IMR-90 (cell line): ENCODE measurements around the gene AMFR. TPM values are rescaled to one million over a fixed set of nuclear protein-coding genes. Genes with fewer than 3 reads are reported as not detected.

ENCODE experiments used
- ATAC-seq: fragments of 200-7000 bp; cut with Tn5 transposase; 2 replicates; pipeline ENCODE4 v1.9.1; 2020; ENCODE audit warnings: low read depth, mild to moderate bottlenecking, moderate library complexity
- BruUV-seq: library from RNA; stranded (reverse); fragments of 400-500 nt; replicated peaks from 2 replicates; lab custom pipeline; 2021; lab: Mats Ljungman, UMichigan
- CTCF ChIA-PET: fragments of 300-600 bp; formaldehyde crosslinking; extraction: SDS; loops from one replicate; lab custom pipeline; 2021; ENCODE audit warnings: antibody characterized with exemption; lab: Yijun Ruan, JAX
- POLR2A ChIA-PET: fragments of 300-600 bp; sonication (Branson Sonifier 250); formaldehyde crosslinking; loops from one replicate; lab custom pipeline; 2022; ENCODE audit warnings: antibody characterized with exemption; ENCODE audit not compliant: unreplicated experiment; lab: Charles Lee
- DNase-seq: peaks from one replicate; pipeline ENCODE4 v3.0.0; 2013
- H2AFZ ChIP-seq: replicated peaks from 2 replicates; pipeline ENCODE3; 2013; ENCODE audit warnings: low read length, mild to moderate bottlenecking; ENCODE audit not compliant: poor library complexity
- H2AK5ac ChIP-seq: 2 replicates; pipeline ENCODE4 v1.6.1; 2013; ENCODE audit warnings: low read depth, low read length, inconsistent platforms
- H2AK9ac ChIP-seq: replicated peaks from 2 replicates; pipeline ENCODE3; 2013; ENCODE audit warnings: mild to moderate bottlenecking, low read depth, low read length, moderate library complexity; ENCODE audit not compliant: poor library complexity
- H2BK120ac ChIP-seq: 2 replicates; pipeline ENCODE4 v1.6.1; 2013; ENCODE audit warnings: low read depth, low read length, inconsistent platforms
- H2BK15ac ChIP-seq: 3 replicates; pipeline ENCODE4 v1.6.1; 2013; ENCODE audit warnings: low read depth, low read length, inconsistent platforms
- H2BK20ac ChIP-seq: 2 replicates; pipeline ENCODE4 v1.6.1; 2013; ENCODE audit warnings: low read depth, mild to moderate bottlenecking, inconsistent platforms, low read length, moderate library complexity
- H2BK5ac ChIP-seq: 2 replicates; pipeline ENCODE4 v1.6.1; 2013; ENCODE audit warnings: mild to moderate bottlenecking, low read depth, low read length, inconsistent platforms; ENCODE audit not compliant: poor library complexity, severe bottlenecking
- H3K14ac ChIP-seq: replicated peaks from 2 replicates; pipeline ENCODE4 v1.6.1; 2013; ENCODE audit warnings: low read depth, low read length, inconsistent platforms
- H3K18ac ChIP-seq: 2 replicates; pipeline ENCODE4 v1.6.1; 2013; ENCODE audit warnings: low read depth, low read length, control low read depth
- H3K23ac ChIP-seq: 2 replicates; pipeline ENCODE4 v1.6.1; 2013; ENCODE audit warnings: low read depth, low read length, inconsistent platforms
- H3K27ac ChIP-seq: 2 replicates; pipeline ENCODE4 v1.5.1; 2013; ENCODE audit warnings: mild to moderate bottlenecking, control low read depth, low read length; ENCODE audit not compliant: insufficient read depth
- H3K27me3 ChIP-seq: 2 replicates; pipeline ENCODE4 v1.6.1; 2013; ENCODE audit warnings: low read length; ENCODE audit not compliant: control insufficient read depth, insufficient read depth
- H3K36me3 ChIP-seq: 2 replicates; pipeline ENCODE4 v1.6.1; 2013; ENCODE audit warnings: low read length, mixed read lengths; ENCODE audit not compliant: control insufficient read depth, insufficient read depth
- H3K4ac ChIP-seq: 2 replicates; pipeline ENCODE4 v1.6.1; 2013; ENCODE audit warnings: low read depth, low read length, inconsistent platforms
- H3K4me1 ChIP-seq: 2 replicates; pipeline ENCODE4 v1.6.1; 2013; ENCODE audit warnings: low read length, mixed read lengths; ENCODE audit not compliant: control insufficient read depth, insufficient read depth
- H3K4me2 ChIP-seq: 2 replicates; pipeline ENCODE4 v1.6.1; 2013; ENCODE audit warnings: low read depth, mild to moderate bottlenecking, control low read depth, low read length, moderate library complexity
- H3K4me3 ChIP-seq: 2 replicates; pipeline ENCODE4 v1.5.1; 2013; ENCODE audit warnings: low read depth, mild to moderate bottlenecking, control low read depth, low read length, moderate library complexity; ENCODE audit not compliant: insufficient read depth
- H3K56ac ChIP-seq: 2 replicates; pipeline ENCODE4 v1.6.1; 2013; ENCODE audit warnings: low read length, inconsistent platforms; ENCODE audit not compliant: insufficient read depth; ENCODE audit errors: extremely low read depth
- H3K79me1 ChIP-seq, 2 experiments: 2 replicates each; pipeline ENCODE4 v1.6.1; 2013; ENCODE audit warnings: low read length in 2 of 2, inconsistent platforms in 1 of 2, low read depth in 1 of 2
- H3K9ac ChIP-seq: 2 replicates; pipeline ENCODE4 v1.6.1; 2013; ENCODE audit warnings: low read depth, low read length, control low read depth
- H3K9me1 ChIP-seq: 2 replicates; pipeline ENCODE4 v1.6.1; 2013; ENCODE audit warnings: low read length, inconsistent platforms; ENCODE audit not compliant: insufficient read depth
- H3K9me3 ChIP-seq: 2 replicates; pipeline ENCODE4 v1.6.1; 2013; ENCODE audit warnings: low read length; ENCODE audit not compliant: control insufficient read depth, insufficient read depth
- H4K20me1 ChIP-seq: 2 replicates; pipeline ENCODE4 v1.6.1; 2013; ENCODE audit warnings: low read length, inconsistent platforms; ENCODE audit not compliant: insufficient read depth
- H4K5ac ChIP-seq: 2 replicates; pipeline ENCODE4 v1.6.1; 2013; ENCODE audit warnings: mild to moderate bottlenecking, low read depth, low read length, control low read depth
- H4K8ac ChIP-seq, 2 experiments: 2 replicates each; pipeline ENCODE4 v1.6.1; 2013; ENCODE audit warnings: low read depth in 2 of 2, low read length in 2 of 2, control low read depth in 1 of 2, inconsistent platforms in 1 of 2
- H4K91ac ChIP-seq: 2 replicates; pipeline ENCODE4 v1.6.1; 2013; ENCODE audit warnings: low read depth, low read length, inconsistent platforms; ENCODE audit not compliant: insufficient read depth
- MAFK ChIP-seq: IDR thresholded peaks from 2 replicates; pipeline ENCODE4 v1.6.1; 2012; ENCODE audit warnings: low read depth, low read length, improper control_type of control experiment
- MXI1 ChIP-seq: IDR thresholded peaks from 2 replicates; pipeline ENCODE4 v1.6.1; 2012; ENCODE audit warnings: low read depth, mild to moderate bottlenecking, low read length, moderate library complexity, borderline replicate concordance
- NFE2L2 ChIP-seq: fragments of 150-350 bp; IDR thresholded peaks from 2 replicates; pipeline ENCODE4 v1.6.1; 2016; ENCODE audit warnings: low read depth, mild to moderate bottlenecking, low read length
- RAD21 ChIP-seq: IDR thresholded peaks from 2 replicates; pipeline ENCODE4 v1.6.1; 2012; ENCODE audit warnings: low read length, improper control_type of control experiment
- RCOR1 ChIP-seq: IDR thresholded peaks from 2 replicates; pipeline ENCODE4 v1.6.1; 2012; ENCODE audit warnings: mild to moderate bottlenecking, low read length, improper control_type of control experiment; ENCODE audit not compliant: insufficient replicate concordance
- WGBS, 2 experiments: methylation state at CpG; one replicate each; pipeline versions ENCODE4 v1.1.5 to v1.1.7; 2013; ENCODE audit warnings: missing lambda C conversion rate in 2 of 2; ENCODE audit not compliant: insufficient read length in 1 of 2; ENCODE audit errors: extremely low coverage in 2 of 2; 5-methylcytosine and 5-hydroxymethylcytosine counted together
- dilution Hi-C: fragments of 300-500 bp; cut with HindIII; formaldehyde crosslinking; loops from one replicate; pipeline ENCODE4 v1.14.3; 2018; ENCODE audit warnings: low sequenced_read_pairs; ENCODE audit not compliant: unreplicated experiment
- in situ Hi-C: fragments of 300-500 bp; cut with MboI; formaldehyde crosslinking; loops from 3 replicates; pipeline ENCODE4 v1.14.3; 2019; ENCODE audit warnings: low sequenced_read_pairs, inconsistent platforms, mixed read lengths
- intact Hi-C: fragments of 100-400 bp; cut with micrococcal nuclease; formaldehyde crosslinking; loops from 2 replicates; pipeline ENCODE4 v1.10.0; 2022
- polyA plus RNA-seq, 3 experiments: library from polyadenylated mRNA; depleted of rRNA; stranded (reverse); fragments of >200 nt; gene quantifications; 2 replicates each; pipeline ENCODE4 v1.2.3, GENCODE V29; 2012; ENCODE audit warnings: low replicate concordance in 1 of 3
- total RNA-seq: library from RNA; depleted of rRNA; stranded (reverse); fragments of >200 nt; gene quantifications from 2 replicates; pipeline ENCODE4 v1.2.3, GENCODE V29; 2012
- TF ChIP-seq, protein P1 (sequence below): fragments of 150-350 bp; IDR thresholded peaks from 2 replicates; pipeline ENCODE4 v1.6.1; 2016; ENCODE audit warnings: low read depth, mild to moderate bottlenecking, low read length, moderate library complexity, borderline replicate concordance

The AMFR gene
- total and polyA plus RNA-seq, 2 of the 4 experiments (the other 2 are of a cell fraction): 60.7 to 216 TPM

DNA sequence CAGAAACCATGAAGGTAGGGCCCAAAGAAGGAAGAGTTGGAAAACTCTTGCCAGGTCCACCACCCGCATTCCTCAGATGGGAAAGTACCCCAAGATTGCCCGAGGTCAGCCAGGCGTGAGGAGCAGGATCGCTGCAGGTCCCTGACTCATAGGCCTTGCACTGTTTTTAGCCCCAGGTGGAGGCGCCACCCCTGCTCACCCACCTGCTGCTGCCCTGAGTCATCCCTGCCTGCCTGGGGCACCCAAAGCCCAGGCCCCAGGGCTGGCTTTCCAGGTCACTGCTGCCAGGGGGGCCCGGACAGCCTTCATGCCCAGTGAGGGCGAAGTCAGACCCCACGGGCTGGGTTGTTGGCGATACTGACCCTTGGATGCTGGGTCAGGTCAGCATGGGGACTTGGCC lies 100.9 kb downstream of the AMFR start:
- H2BK120ac ChIP-seq: no peak overlapping the region
- intact Hi-C loops: no loop called here
- H4K8ac ChIP-seq: no peak overlapping the region
- no peak overlapping the region for H3K56ac ChIP-seq
- H3K18ac ChIP-seq: no peak overlapping the region
- H3K14ac ChIP-seq: no peak overlapping the region
- no peak overlapping the region for H2BK5ac ChIP-seq
- no peak overlapping the region for H3K4me2 ChIP-seq
- no peaks in the 10 kb centered on the region for H3K9me3 ChIP-seq
- no peak overlapping the region for H3K27ac ChIP-seq
- H3K79me1 ChIP-seq: no peaks in the 10 kb centered on the region
- ATAC-seq (no peak), DNase-seq (no peak)
- no peak overlapping the region for H3K9ac ChIP-seq
- H3K23ac ChIP-seq: no peak overlapping the region
- no peak overlapping the region for H2AK5ac ChIP-seq
- no peaks in the 10 kb centered on the region for H3K4me1 ChIP-seq
- no peak overlapping the region for H3K4ac ChIP-seq
- H3K4me3 ChIP-seq: no peak overlapping the region
- dilution Hi-C loops: no loop called here
- no peaks in the 10 kb centered on the region for H3K36me3 ChIP-seq
- no peak overlapping the region for H2AK9ac ChIP-seq
- H4K20me1 ChIP-seq: no peaks in the 10 kb centered on the region
- H2BK15ac ChIP-seq: no peak overlapping the region
- TF ChIP-seq, protein P1, sequence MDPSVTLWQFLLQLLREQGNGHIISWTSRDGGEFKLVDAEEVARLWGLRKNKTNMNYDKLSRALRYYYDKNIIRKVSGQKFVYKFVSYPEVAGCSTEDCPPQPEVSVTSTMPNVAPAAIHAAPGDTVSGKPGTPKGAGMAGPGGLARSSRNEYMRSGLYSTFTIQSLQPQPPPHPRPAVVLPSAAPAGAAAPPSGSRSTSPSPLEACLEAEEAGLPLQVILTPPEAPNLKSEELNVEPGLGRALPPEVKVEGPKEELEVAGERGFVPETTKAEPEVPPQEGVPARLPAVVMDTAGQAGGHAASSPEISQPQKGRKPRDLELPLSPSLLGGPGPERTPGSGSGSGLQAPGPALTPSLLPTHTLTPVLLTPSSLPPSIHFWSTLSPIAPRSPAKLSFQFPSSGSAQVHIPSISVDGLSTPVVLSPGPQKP: no peak
- no peak for TF ChIP-seq RCOR1
- TF ChIP-seq RAD21: no peak
- no peak for TF ChIP-seq MAFK
- TF ChIP-seq NFE2L2: no peak
- TF ChIP-seq MXI1: no peak
- H2BK20ac ChIP-seq: no peak overlapping the region
- no CpG with 5 or more reads among the region's 9 CpGs for WGBS, 2 experiments
- BruUV-seq: no TSS peak
- H2AFZ ChIP-seq: no peak overlapping the region
- H4K91ac ChIP-seq: no peak overlapping the region
- no peak overlapping the region for H4K5ac ChIP-seq
- CTCF ChIA-PET: no interaction called here
- no peaks in the 10 kb centered on the region for H3K9me1 ChIP-seq
- peaks cover 24% of the 10 kb centered on the region for H3K27me3 ChIP-seq
- in situ Hi-C loops: loop anchor here (5.0 to 25.0 kb wide), 3 partner anchors 377 to 862 kb away; no protein-coding TSS in a partner anchor
- POLR2A ChIA-PET: no interaction called here
